K562 (cell line): ENCODE results near the gene OPN1LW. TPM values are rescaled to one million over a fixed set of nuclear protein-coding genes. Genes with fewer than 3 reads are reported as not detected.
A peak's percentile ranks its signal among the peaks of the same experiment; 100 is the strongest.

Source experiments
- ATAC-seq: fragments of 200-7000 bp; cut with Tn5 transposase; 3 replicates; pipeline ENCODE4 v1.9.1; 2020; ENCODE audit warnings: moderate library complexity
- BruUV-seq: library from RNA; stranded (reverse); fragments of 400-500 nt; replicated peaks from 2 replicates; lab custom pipeline; 2021; lab: Mats Ljungman, UMichigan
- CTCF ChIA-PET: fragments of 300-600 bp; formaldehyde crosslinking; extraction: SDS; loops from one replicate; lab custom pipeline; 2021; ENCODE audit warnings: low intra/inter-chr PET ratio; lab: Yijun Ruan, JAX
- POLR2A ChIA-PET: fragments of 300-600, 350-650 bp; sonication (Branson Sonifier 250); formaldehyde crosslinking; extraction: SDS; loops from one replicate; lab custom pipeline; 2021; ENCODE audit warnings: antibody characterized with exemption, inconsistent platforms; lab: Yijun Ruan, JAX
- DNase-seq, 4 experiments: peaks; one replicate each; pipeline versions ENCODE4 v3.0.0 to v3.0.0-alpha.2; 2011 to 2018; ENCODE audit warnings: low spot score in 3 of 4, mixed read lengths in 3 of 4; ENCODE audit errors: extremely low read depth in 1 of 4
- FAIRE-seq: peaks from 2 replicates; lab custom pipeline; 2011; peaks lifted over from hg19 to GRCh38; lab: Jason Lieb, UNC
- H2AFZ ChIP-seq: 2 replicates; pipeline ENCODE4 v1.6.0; 2011; ENCODE audit warnings: low read depth, low read length, control low read depth, inconsistent platforms
- H3K27ac ChIP-seq: fragments of 200-600 bp; 3 replicates; pipeline ENCODE4 v1.8.0; 2011; ENCODE audit warnings: low read depth, mild to moderate bottlenecking, control low read depth, inconsistent platforms, low read length, moderate library complexity, mixed read lengths; ENCODE audit errors: extremely low read depth
- H3K27me3 ChIP-seq, 2 experiments: fragments of 300-600 bp in 1 of 2; 2 replicates in 1 of 2; 3 replicates in 1 of 2; pipeline versions ENCODE4 v1.6.0 to v1.8.0; 2011; ENCODE audit warnings: inconsistent platforms in 2 of 2, low read length in 2 of 2, mild to moderate bottlenecking in 1 of 2, mixed read lengths in 1 of 2, moderate library complexity in 1 of 2; ENCODE audit not compliant: control insufficient read depth in 2 of 2, insufficient read depth in 2 of 2
- H3K36me3 ChIP-seq: fragments of 300-600 bp; 3 replicates; pipeline ENCODE4 v1.8.0; 2011; ENCODE audit warnings: mild to moderate bottlenecking, low read length, inconsistent platforms; ENCODE audit not compliant: control insufficient read depth, insufficient read depth
- H3K4me1 ChIP-seq, 2 experiments: fragments of 200-600 bp in 1 of 2; replicated peaks in 1 of 2; 2 replicates in 1 of 2; 3 replicates in 1 of 2; pipeline versions ENCODE4 v1.5.1 to v1.8.0; 2011; ENCODE audit warnings: inconsistent platforms in 2 of 2, low read length in 2 of 2, mild to moderate bottlenecking in 1 of 2, mixed read lengths in 1 of 2, moderate library complexity in 1 of 2; ENCODE audit not compliant: control insufficient read depth in 2 of 2, insufficient read depth in 2 of 2
- H3K4me2 ChIP-seq: 2 replicates; pipeline ENCODE4 v1.6.1; 2011; ENCODE audit warnings: low read length, control low read depth, inconsistent platforms, mixed read lengths; ENCODE audit not compliant: insufficient read depth
- H3K4me3 ChIP-seq: fragments of 200-600 bp; sonication (generic), shearing (Covaris generic); 2 replicates; pipeline ENCODE4 v1.5.1; 2016; ENCODE audit warnings: control low read depth, inconsistent platforms
- H3K79me2 ChIP-seq: fragments of 200-600 bp; 3 replicates; pipeline ENCODE4 v1.8.0; 2011; ENCODE audit warnings: low read length, inconsistent platforms; ENCODE audit not compliant: control insufficient read depth, insufficient read depth
- H3K9ac ChIP-seq, 2 experiments: 2 replicates each; pipeline versions ENCODE4 v1.6.0 to v1.6.1; 2011; ENCODE audit warnings: low read depth in 2 of 2, low read length in 2 of 2, control low read depth in 1 of 2, inconsistent platforms in 1 of 2, mild to moderate bottlenecking in 1 of 2, mixed read lengths in 1 of 2; ENCODE audit not compliant: insufficient read depth in 1 of 2
- H3K9me1 ChIP-seq: one replicate; pipeline ENCODE4 v1.6.0; 2011; ENCODE audit warnings: inconsistent platforms, mild to moderate bottlenecking, low read length, moderate library complexity; ENCODE audit not compliant: control insufficient read depth, insufficient read depth
- H3K9me3 ChIP-seq: replicated peaks from 2 replicates; pipeline ENCODE4 v1.5.1; 2011; ENCODE audit warnings: low read depth, low read length, inconsistent platforms; ENCODE audit not compliant: control insufficient read depth, insufficient read depth
- H4K20me1 ChIP-seq: replicated peaks from 2 replicates; pipeline ENCODE4 v1.6.1; 2011; ENCODE audit warnings: low read length, inconsistent platforms, mixed read lengths; ENCODE audit not compliant: control insufficient read depth, insufficient read depth
- KDM4B ChIP-seq, 2 experiments: fragments of 450-650 bp in 1 of 2; sonication (generic) in 1 of 2; IDR thresholded peaks; 2 replicates each; pipeline ENCODE4 v1.6.1; 2016 to 2017; ENCODE audit warnings: borderline replicate concordance in 2 of 2, antibody characterized with exemption in 1 of 2, low read depth in 1 of 2, mild to moderate bottlenecking in 1 of 2
- KLF6 ChIP-seq: fragments of 250-450 bp; sonication (Bioruptor Pico); IDR thresholded peaks from 2 replicates; pipeline ENCODE4 v1.4.0; 2020; ENCODE audit warnings: mild to moderate bottlenecking, moderate library complexity, borderline replicate concordance
- PBX2 ChIP-seq, 2 experiments: IDR thresholded peaks in 1 of 2; conservative IDR thresholded peaks in 1 of 2; 2 replicates each; pipeline ENCODE4 v1.6.1; 2016; ENCODE audit warnings: low read depth in 2 of 2, mild to moderate bottlenecking in 1 of 2, missing compliant biosample characterization in 1 of 2, missing genetic modification characterization in 1 of 2, moderate library complexity in 1 of 2
- PHF8 ChIP-seq: fragments of 200-600 bp; sonication (generic); IDR thresholded peaks from 2 replicates; pipeline ENCODE4 v1.6.1; 2012; ENCODE audit warnings: mixed run types, mild to moderate bottlenecking, inconsistent platforms, low read length, moderate library complexity, borderline replicate concordance
- ZFP30 ChIP-seq: fragments of 250-450 bp; sonication (Bioruptor Pico); IDR thresholded peaks from 2 replicates; pipeline ENCODE4 v1.8.0; 2022; ENCODE audit warnings: moderate library complexity, mild to moderate bottlenecking, inconsistent platforms, borderline replicate concordance
- ZNF57 ChIP-seq: fragments of 450-650 bp; formaldehyde crosslinking; IDR thresholded peaks from 2 replicates; pipeline ENCODE4 v1.4.0; 2020; ENCODE audit warnings: mild to moderate bottlenecking, moderate library complexity
- WGBS: fragments of 100-300 bp; shearing (Covaris generic); methylation state at CpG from one replicate; pipeline ENCODE4 v1.1.6; 2016; ENCODE audit warnings: low coverage, mixed read lengths; ENCODE audit not compliant: insufficient coverage; ENCODE audit errors: missing lambda C conversion rate; 5-methylcytosine and 5-hydroxymethylcytosine counted together
- in situ Hi-C: fragments of 300-500 bp; cut with MboI; formaldehyde crosslinking; loops from 4 replicates; pipeline ENCODE4 v1.15.0; 2018; ENCODE audit warnings: inconsistent platforms, mixed read lengths
- intact Hi-C: fragments of 100-400 bp; cut with micrococcal nuclease; formaldehyde crosslinking; loops from 2 replicates; pipeline ENCODE4 v1.14.2; 2022
- polyA plus RNA-seq, 8 experiments: library from polyadenylated mRNA; depleted of rRNA in 4 of 8; stranded (reverse) in 5 of 8; unstranded in 3 of 8; fragments of >200 nt; fragmentation: Nextera tagmentation in 2 of 8; fragmentation: Illumina TruSeq in 1 of 8; extraction: Ambion mirVana in 2 of 8; extraction: Trizol in 1 of 8; gene quantifications; 2 replicates each; pipeline versions ENCODE4 v1.2.1 to v1.2.3, GENCODE V29; 2011 to 2014; ENCODE audit warnings: inconsistent platforms in 1 of 8, missing spikeins in 1 of 8
- total RNA-seq, 7 experiments: library from RNA; depleted of rRNA in 6 of 7; stranded (reverse); fragments of >200 nt in 6 of 7; fragmentation: Illumina TruSeq in 2 of 7; extraction: Trizol in 2 of 7; gene quantifications; 2 replicates each; pipeline versions ENCODE4 v1.2.1 to v1.2.3, GENCODE V29; 2011 to 2021; ENCODE audit warnings: low replicate concordance in 1 of 7
- TF ChIP-seq, protein P1 (sequence below), 3 experiments: fragments of 200-800 bp in 1 of 3; fragments of 250-450 bp in 1 of 3; fragments of 450-650 bp in 1 of 3; sonication (Bioruptor Pico) in 1 of 3; sonication (Bioruptor generic) in 1 of 3; formaldehyde crosslinking in 1 of 3; IDR thresholded peaks; 2 replicates each; pipeline versions ENCODE4 v1.6.1 to v1.8.0; 2016 to 2022; ENCODE audit warnings: mild to moderate bottlenecking in 2 of 3, missing genetic modification characterization in 2 of 3, missing compliant biosample characterization in 1 of 3, moderate library complexity in 1 of 3
- TF ChIP-seq, protein P2 (sequence below): sonication (generic); formaldehyde crosslinking; IDR thresholded peaks from 2 replicates; pipeline ENCODE4 v1.8.0; 2022; ENCODE audit warnings: mild to moderate bottlenecking, missing genetic modification reagents
- TF ChIP-seq, protein P3 (sequence below): fragments of 450-650 bp; IDR thresholded peaks from 2 replicates; pipeline ENCODE4 v1.6.1; 2016

Gene OPN1LW
- total and polyA plus RNA-seq, 9 of the 15 experiments (the other 6 are each of a cell fraction or from before 2014, with no cell fraction given): 0.04 TPM; not detected in 8

DNA sequence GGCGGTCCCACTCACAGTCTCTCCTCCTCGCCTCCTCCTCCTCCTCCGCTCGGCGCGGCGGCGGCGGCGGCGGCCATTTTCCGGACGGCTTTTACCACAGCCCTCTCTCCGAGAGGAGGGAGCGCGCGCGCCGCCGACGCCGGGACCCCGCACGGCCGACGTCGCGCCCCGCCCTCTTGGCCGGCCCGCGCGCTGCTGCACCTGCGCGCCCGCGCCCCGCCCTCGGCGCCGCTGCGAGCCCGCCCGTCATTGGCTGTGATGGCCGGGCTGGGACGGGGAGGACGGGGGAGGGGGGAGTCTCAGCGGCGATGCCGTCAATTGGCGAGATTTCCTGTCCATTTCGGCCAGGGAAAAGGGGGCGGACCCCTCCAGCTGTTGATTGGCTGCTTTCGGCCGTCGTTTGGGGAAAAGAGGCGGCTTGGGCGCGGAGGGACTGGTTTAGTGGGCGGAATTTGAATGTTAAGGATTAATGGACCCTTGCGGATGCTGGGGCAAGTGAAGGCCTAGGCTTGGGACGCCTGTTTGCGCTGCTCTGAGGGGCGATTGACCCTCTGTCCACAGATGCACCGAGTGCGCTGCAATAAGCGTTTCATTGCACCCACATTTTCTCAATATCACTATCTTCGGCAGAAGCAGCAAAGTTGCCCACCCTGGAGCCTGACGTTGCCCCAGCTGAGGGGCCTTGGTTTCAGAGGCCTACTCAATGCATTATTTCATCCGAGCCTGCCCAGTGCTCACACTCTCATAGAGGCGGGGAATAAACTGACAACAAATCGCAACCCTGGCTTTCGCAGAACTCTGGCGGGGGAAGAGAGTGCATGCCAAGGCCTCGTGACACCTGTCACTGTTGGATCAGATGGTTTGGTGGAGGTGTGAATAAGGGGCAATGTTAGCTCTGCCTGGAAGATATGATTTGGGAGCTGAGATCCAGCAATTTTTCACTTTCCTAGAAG is 46.2 kb upstream of the OPN1LW start, which contains the start of gene MECP2:
Gene MECP2 (minus strand): TSS at position 129 of the 953 bp plus-strand sequence.
- FAIRE-seq (peak; percentile 67), ATAC-seq (peak; percentile 82), DNase-seq (peak; percentile 91 to 98 (median 94))
- 9% methylated on average over 26 of the region's 75 CpGs for WGBS
- Histone ChIP-seq H2AFZ (peak within 1 kb of the TSS; percentile 84), H3K79me2 (peaks cover 40% of the 10 kb centered on the region), H3K9me1 (peaks cover 2% of the 10 kb centered on the region), H3K4me3 (peak within 1 kb of the TSS; percentile 87), H3K9me3 (no peaks in the 10 kb centered on the region), H3K4me1 (peaks cover 14 to 26% of the 10 kb centered on the region in 2 experiments), H3K4me2 (peak within 1 kb of the TSS; percentile 86), H3K27ac (peak within 1 kb of the TSS; percentile 93), H3K36me3 (peaks cover 15% of the 10 kb centered on the region; the same call in 2 of the 3 replicates), H3K27me3 (no peaks in the 10 kb centered on the region), H3K9ac (peak within 1 kb of the TSS; percentile 85 to 96), H4K20me1 (peaks cover 20% of the 10 kb centered on the region)
- no TSS peak for BruUV-seq
- in situ Hi-C loops (no loop called here), intact Hi-C loops (loop anchor here (2.0 kb wide), 1 partner anchor 27 kb away; no protein-coding TSS in a partner anchor)
- CTCF ChIA-PET: no interaction called here
- POLR2A ChIA-PET: interaction anchor here (0.6 to 1.0 kb wide), 7 partner anchors 13 to 1143 kb away, joined by 3 to 4 read pairs (median 3); partner anchors contain the start of gene HCFC1
- TF ChIP-seq KLF6 (CRISPR knock-in tag) (no peak), KDM4B (IDR thresholded peaks at IDR 0.05; ENCODE audit: borderline replicate concordance in 2 of 2, low read depth in 1 of 2) (no peak), PBX2 (CRISPR knock-in tag; IDR thresholded peaks at IDR 0.05; ENCODE audit: low read depth) (peak; percentile 54), PBX2 (tag; conservative IDR thresholded peaks at IDR 0.05; ENCODE audit: low read depth) (peak; percentile 92), ZFP30 (CRISPR knock-in tag) (no peak), ZNF57 (CRISPR knock-in tag) (no peak), PHF8 (peak; percentile 39; the same call in 1 of the 2 replicates)
- TF ChIP-seq, protein P1, sequence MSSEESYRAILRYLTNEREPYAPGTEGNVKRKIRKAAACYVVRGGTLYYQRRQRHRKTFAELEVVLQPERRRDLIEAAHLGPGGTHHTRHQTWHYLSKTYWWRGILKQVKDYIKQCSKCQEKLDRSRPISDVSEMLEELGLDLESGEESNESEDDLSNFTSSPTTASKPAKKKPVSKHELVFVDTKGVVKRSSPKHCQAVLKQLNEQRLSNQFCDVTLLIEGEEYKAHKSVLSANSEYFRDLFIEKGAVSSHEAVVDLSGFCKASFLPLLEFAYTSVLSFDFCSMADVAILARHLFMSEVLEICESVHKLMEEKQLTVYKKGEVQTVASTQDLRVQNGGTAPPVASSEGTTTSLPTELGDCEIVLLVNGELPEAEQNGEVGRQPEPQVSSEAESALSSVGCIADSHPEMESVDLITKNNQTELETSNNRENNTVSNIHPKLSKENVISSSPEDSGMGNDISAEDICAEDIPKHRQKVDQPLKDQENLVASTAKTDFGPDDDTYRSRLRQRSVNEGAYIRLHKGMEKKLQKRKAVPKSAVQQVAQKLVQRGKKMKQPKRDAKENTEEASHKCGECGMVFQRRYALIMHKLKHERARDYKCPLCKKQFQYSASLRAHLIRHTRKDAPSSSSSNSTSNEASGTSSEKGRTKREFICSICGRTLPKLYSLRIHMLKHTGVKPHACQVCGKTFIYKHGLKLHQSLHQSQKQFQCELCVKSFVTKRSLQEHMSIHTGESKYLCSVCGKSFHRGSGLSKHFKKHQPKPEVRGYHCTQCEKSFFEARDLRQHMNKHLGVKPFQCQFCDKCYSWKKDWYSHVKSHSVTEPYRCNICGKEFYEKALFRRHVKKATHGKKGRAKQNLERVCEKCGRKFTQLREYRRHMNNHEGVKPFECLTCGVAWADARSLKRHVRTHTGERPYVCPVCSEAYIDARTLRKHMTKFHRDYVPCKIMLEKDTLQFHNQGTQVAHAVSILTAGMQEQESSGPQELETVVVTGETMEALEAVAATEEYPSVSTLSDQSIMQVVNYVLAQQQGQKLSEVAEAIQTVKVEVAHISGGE (CRISPR knock-in tag; IDR thresholded peaks at IDR 0.05): peak in 1 of 3 experiments; percentile 80; a peak in 2 of 6 replicates
- TF ChIP-seq, protein P2, sequence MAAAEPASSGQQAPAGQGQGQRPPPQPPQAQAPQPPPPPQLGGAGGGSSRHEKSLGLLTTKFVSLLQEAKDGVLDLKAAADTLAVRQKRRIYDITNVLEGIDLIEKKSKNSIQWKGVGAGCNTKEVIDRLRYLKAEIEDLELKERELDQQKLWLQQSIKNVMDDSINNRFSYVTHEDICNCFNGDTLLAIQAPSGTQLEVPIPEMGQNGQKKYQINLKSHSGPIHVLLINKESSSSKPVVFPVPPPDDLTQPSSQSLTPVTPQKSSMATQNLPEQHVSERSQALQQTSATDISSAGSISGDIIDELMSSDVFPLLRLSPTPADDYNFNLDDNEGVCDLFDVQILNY (CRISPR knock-in tag): no peak
- TF ChIP-seq, protein P3, sequence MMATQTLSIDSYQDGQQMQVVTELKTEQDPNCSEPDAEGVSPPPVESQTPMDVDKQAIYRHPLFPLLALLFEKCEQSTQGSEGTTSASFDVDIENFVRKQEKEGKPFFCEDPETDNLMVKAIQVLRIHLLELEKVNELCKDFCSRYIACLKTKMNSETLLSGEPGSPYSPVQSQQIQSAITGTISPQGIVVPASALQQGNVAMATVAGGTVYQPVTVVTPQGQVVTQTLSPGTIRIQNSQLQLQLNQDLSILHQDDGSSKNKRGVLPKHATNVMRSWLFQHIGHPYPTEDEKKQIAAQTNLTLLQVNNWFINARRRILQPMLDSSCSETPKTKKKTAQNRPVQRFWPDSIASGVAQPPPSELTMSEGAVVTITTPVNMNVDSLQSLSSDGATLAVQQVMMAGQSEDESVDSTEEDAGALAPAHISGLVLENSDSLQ: peak; percentile 98
